GM18526 (cell line): ENCODE data around the gene EXOC3L4.

Experiments used
- POLR2A ChIP-seq: IDR thresholded peaks from 3 replicates; pipeline ENCODE4 v1.6.1; 2011; ENCODE audit not compliant: insufficient read length; ENCODE audit errors: extremely low read depth

The EXOC3L4 gene

DNA sequence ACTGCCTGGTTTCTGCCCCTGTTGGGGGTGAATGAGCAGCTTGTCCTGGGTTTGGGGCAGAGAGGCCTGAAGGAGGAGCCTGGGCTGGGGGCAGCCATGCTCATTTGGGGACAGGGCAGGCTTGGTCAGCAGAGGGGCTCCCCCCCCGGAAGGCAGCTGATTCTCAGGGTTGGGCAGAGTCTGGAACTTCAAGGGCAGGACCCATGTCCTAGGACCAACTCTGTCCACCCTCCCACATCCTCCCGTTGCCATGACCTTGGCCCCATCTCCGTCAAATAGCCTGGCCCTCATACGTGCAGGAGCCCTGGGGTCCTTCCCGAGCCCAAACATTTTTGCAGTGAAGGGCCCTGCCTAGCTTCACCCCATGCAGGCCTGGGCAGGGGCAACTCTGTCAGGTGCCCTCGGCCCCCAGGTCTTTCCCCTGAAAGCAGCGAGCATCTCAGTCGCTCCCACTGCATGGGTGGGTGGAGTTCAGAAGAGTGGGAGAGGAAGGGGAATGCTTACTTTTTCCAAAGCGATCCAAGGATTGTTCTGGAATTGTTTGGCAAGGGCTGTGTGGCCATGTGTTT is 61.4 kb downstream of the EXOC3L4 start:
- TF ChIP-seq POLR2A: no peak

DNA sequence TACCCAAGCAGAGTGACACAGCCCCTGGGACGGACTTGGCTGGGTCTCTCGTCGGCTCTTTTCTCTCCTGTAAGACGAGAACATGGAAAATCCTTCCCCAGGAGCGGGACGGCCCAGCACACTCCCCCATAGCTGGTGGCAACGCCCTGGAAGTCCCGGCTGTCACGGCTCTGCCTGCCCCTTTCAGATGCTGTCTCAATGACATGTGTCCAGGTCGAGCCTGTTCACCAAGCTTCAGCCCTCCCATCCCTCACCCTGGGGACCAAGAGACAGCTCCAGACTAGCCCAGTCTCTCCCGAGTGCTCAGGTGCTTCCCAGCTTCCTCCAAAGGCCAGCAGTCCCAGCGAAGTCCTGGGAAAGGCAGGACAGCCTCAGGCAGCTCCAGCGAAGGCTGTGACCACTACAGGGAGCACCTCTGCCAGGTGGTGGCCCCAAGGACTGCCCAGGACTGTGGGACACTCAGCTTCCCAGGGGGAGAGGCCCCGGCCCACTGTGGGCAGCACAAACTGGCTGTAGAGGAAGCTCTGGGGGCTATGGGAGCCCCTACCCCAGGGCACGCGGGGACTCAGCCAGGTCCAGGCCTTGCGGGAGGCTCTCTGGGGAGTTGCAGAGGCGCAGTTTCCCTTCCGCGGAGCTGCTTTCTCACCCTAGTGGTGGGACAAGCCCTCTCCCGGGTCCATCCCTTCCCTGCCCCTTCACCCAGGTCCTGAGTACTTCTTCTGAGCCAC is 62.3 kb downstream of the EXOC3L4 start:
- no peak for TF ChIP-seq POLR2A

DNA sequence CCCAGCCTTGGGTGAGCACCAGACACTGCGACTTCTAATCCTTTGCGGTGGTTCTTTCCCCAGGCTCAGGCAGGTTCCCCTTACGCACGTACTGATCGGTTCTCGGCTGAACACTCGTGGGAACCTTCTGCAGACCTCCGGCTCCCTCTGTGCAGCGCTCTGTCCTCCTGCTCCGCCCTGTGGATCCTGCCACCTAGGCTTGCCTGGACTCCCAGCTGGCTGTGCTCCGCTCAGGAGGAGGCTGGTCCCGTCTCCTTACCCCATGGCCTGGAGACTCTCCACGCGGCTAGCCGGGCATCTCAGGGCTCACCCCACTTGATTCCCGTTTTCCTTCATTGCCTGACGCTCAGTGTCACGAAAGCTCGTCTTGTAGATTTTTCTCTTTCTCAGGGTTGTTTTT is 63.4 kb downstream of the EXOC3L4 start:
- no peak for TF ChIP-seq POLR2A

DNA sequence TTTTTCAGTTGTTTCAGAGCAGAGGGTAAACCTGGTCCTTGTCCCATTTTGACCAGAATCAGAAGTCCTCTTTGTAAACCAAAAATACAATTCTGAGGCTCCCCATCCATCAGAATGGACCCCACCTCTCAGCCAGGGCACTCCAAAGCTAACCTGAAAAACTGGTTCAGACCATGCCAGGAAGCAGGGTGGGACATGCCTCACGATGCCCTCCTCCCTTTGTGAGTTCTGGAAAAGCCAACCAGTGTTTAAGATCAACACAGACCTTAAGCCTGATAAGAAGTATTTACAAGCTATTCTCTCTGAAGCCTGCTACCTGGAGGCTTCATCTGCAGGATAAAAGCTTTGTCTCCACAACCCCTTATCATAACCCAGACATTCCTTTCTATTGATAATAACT is 64.2 kb downstream of the EXOC3L4 start:
- TF ChIP-seq POLR2A: no peak
